ENCODE data around the gene MAPK1IP1L. TPM values are rescaled to one million over a fixed set of nuclear protein-coding genes. Genes with fewer than 3 reads are reported as not detected.

MAPK1IP1L gene
- total RNA-seq, 1 donor from 2014 or later = 100 TPM

GRCh38 chr14:55084401-55085059, 33.1 kb downstream of the MAPK1IP1L start:
- TF ChIP-seq CTCF (conservative IDR thresholded peaks at IDR 0.05) = no peak
- Mint-ChIP-seq H3K4me3 (no peak overlapping the region), H3K27ac (no peak overlapping the region), H3K9me3 (no peaks in the 10 kb centered on the region), H3K36me3 (no peaks in the 10 kb centered on the region), H3K27me3 (no peaks in the 10 kb centered on the region), H3K4me1 (ENCODE audit: unreplicated experiment) (peaks cover 2% of the 10 kb centered on the region)
- no peak for DNase-seq (ENCODE audit: extremely low spot score, unreplicated experiment)

GRCh38 chr14:55085060-55085660, 33.7 kb downstream of the MAPK1IP1L start:
- H3K9me3 Mint-ChIP-seq = no peaks in the 10 kb centered on the region
- H3K4me3 Mint-ChIP-seq = no peak overlapping the region
- no peak overlapping the region for H3K27ac Mint-ChIP-seq
- DNase-seq (ENCODE audit: extremely low spot score, unreplicated experiment) = peak; percentile 37
- no peaks in the 10 kb centered on the region for H3K36me3 Mint-ChIP-seq
- peaks cover 4% of the 10 kb centered on the region for H3K4me1 Mint-ChIP-seq (ENCODE audit: unreplicated experiment)
- no peak for TF ChIP-seq CTCF (conservative IDR thresholded peaks at IDR 0.05)
- H3K27me3 Mint-ChIP-seq = no peaks in the 10 kb centered on the region

- Mint-ChIP-seq H3K4me1 (ENCODE audit: unreplicated experiment) (peaks cover 9% of the 10 kb centered on the region), H3K27ac (no peak overlapping the region), H3K36me3 (no peaks in the 10 kb centered on the region), H3K27me3 (no peaks in the 10 kb centered on the region), H3K4me3 (no peak overlapping the region), H3K9me3 (no peaks in the 10 kb centered on the region)
- peak; percentile 42 for DNase-seq (ENCODE audit: extremely low spot score, unreplicated experiment)
- TF ChIP-seq CTCF (conservative IDR thresholded peaks at IDR 0.05) = no peak
These were observed 35.5 kb downstream of the MAPK1IP1L start for GRCh38 chr14:55086938-55087337.

- no peaks in the 10 kb centered on the region for H3K36me3 Mint-ChIP-seq
- no peak for TF ChIP-seq CTCF (conservative IDR thresholded peaks at IDR 0.05)
- H3K4me1 Mint-ChIP-seq (ENCODE audit: unreplicated experiment) = peaks cover 22% of the 10 kb centered on the region
- no peak overlapping the region for H3K4me3 Mint-ChIP-seq
- H3K9me3 Mint-ChIP-seq = no peaks in the 10 kb centered on the region
- H3K27ac Mint-ChIP-seq = peak overlapping the region; percentile 11
- H3K27me3 Mint-ChIP-seq = no peaks in the 10 kb centered on the region
- no peak for DNase-seq (ENCODE audit: extremely low spot score, unreplicated experiment)
These were observed 36.9 kb downstream of the MAPK1IP1L start for GRCh38 chr14:55088356-55088755.

GRCh38 chr14:55092341-55092740, 40.9 kb downstream of the MAPK1IP1L start:
- Mint-ChIP-seq H3K36me3 (no peaks in the 10 kb centered on the region), H3K27me3 (no peaks in the 10 kb centered on the region), H3K9me3 (no peaks in the 10 kb centered on the region), H3K4me3 (no peak overlapping the region), H3K27ac (peak overlapping the region; percentile 90), H3K4me1 (ENCODE audit: unreplicated experiment) (peaks cover 34% of the 10 kb centered on the region)
- DNase-seq (ENCODE audit: extremely low spot score, unreplicated experiment) = no peak
- TF ChIP-seq CTCF (conservative IDR thresholded peaks at IDR 0.05) = no peak

Data from type B pancreatic cell (in vitro differentiated cells).